Suprapubic skin (tissue), 4 donors: Measurements from ENCODE around the gene COPS3.

Source experiments
- CTCF ChIP-seq, 2 donors: fragments of 200-600 bp in 1 of 2; fragments of 450-650 bp in 1 of 2; sonication (generic) in 1 of 2; IDR thresholded peaks; one replicate each; pipeline ENCODE4 v1.5.1; 2016 to 2019; ENCODE audit warnings: antibody characterized with exemption in 2 of 2, mild to moderate bottlenecking in 1 of 2, moderate library complexity in 1 of 2
- EP300 ChIP-seq: sonication (generic); formaldehyde crosslinking; IDR thresholded peaks from one replicate; pipeline ENCODE4 v1.6.1; 2017; ENCODE audit warnings: antibody characterized with exemption
- POLR2A ChIP-seq, 2 donors: fragments of 450-650 bp; IDR thresholded peaks; one replicate each; pipeline ENCODE4 v1.6.1; 2017; ENCODE audit warnings: antibody characterized with exemption in 2 of 2, mild to moderate bottlenecking in 2 of 2, moderate library complexity in 2 of 2
- POLR2AphosphoS5 ChIP-seq, 3 donors: sonication (generic); formaldehyde crosslinking; IDR thresholded peaks; one replicate each; pipeline ENCODE4 v1.6.1; 2017; ENCODE audit warnings: antibody characterized with exemption in 3 of 3

- TF ChIP-seq CTCF (IDR thresholded peaks at IDR 0.05) (no peak), POLR2AphosphoS5 (IDR thresholded peaks at IDR 0.05) (peak; percentile 47 to 89 (median 50)), EP300 (no peak), POLR2A (IDR thresholded peaks at IDR 0.05) (peak in 1 of 2 donors; percentile 71)
These were observed at the start of gene COPS3 for GRCh38 chr17:17280613-17281549.
